D721Med (cell line): ENCODE results near the gene EXOC4.

ENCODE experiments used
- DNase-seq: peaks from one replicate; pipeline ENCODE4 v3.0.0; 2011; ENCODE audit warnings: low spot score; ENCODE audit not compliant: insufficient read length
- FAIRE-seq: peaks from 2 replicates; lab custom pipeline; 2011; peaks lifted over from hg19 to GRCh38; lab: Jason Lieb, UNC
- CTCF ChIP-seq: IDR thresholded peaks from 2 replicates; pipeline ENCODE4 v1.5.1; 2012; ENCODE audit warnings: mild to moderate bottlenecking, control low read depth; ENCODE audit not compliant: insufficient read depth; ENCODE audit errors: missing control alignments

EXOC4 gene

GRCh38 chr7:133510326-133511055, 257.6 kb downstream of the EXOC4 start:
- TF ChIP-seq CTCF = no peak
- FAIRE-seq = peak; percentile 64
- no peak for DNase-seq

- no peak for DNase-seq
- TF ChIP-seq CTCF = no peak
- no peak for FAIRE-seq
Observed at GRCh38 chr7:133511252-133511651, 258.4 kb downstream of the EXOC4 start.

GRCh38 chr7:133511708-133512107, 258.8 kb downstream of the EXOC4 start:
- DNase-seq (no peak), FAIRE-seq (no peak)
- no peak for TF ChIP-seq CTCF

GRCh38 chr7:133512560-133512959, 259.7 kb downstream of the EXOC4 start:
- FAIRE-seq (no peak), DNase-seq (no peak)
- TF ChIP-seq CTCF = no peak

GRCh38 chr7:133513608-133514007, 260.7 kb downstream of the EXOC4 start:
- FAIRE-seq (no peak), DNase-seq (no peak)
- TF ChIP-seq CTCF = no peak

- no peak for TF ChIP-seq CTCF
- FAIRE-seq (no peak), DNase-seq (no peak)
Observed at GRCh38 chr7:133514551-133514950, 261.7 kb downstream of the EXOC4 start.

- DNase-seq (no peak), FAIRE-seq (no peak)
- TF ChIP-seq CTCF = no peak
Observed at GRCh38 chr7:133517766-133518165, 264.9 kb downstream of the EXOC4 start.
